HG03469 (cell line): ENCODE measurements around the gene SERINC5.
A peak's percentile ranks its signal among the peaks of the same experiment; 100 is the strongest.
"Not testable (repeated sequence)": the region's sequence is repeated elsewhere in the genome, so short reads cannot be mapped to it uniquely, and the experiment has no call there.

Source experiments
- ATAC-seq: cut with Tn5 transposase; IDR thresholded peaks from one replicate; pipeline ENCODE4 v1.9.1; 2021; ENCODE audit warnings: mild to moderate bottlenecking, moderate library complexity, moderate number of reproducible peaks; ENCODE audit not compliant: unreplicated experiment

SERINC5 gene

DNA sequence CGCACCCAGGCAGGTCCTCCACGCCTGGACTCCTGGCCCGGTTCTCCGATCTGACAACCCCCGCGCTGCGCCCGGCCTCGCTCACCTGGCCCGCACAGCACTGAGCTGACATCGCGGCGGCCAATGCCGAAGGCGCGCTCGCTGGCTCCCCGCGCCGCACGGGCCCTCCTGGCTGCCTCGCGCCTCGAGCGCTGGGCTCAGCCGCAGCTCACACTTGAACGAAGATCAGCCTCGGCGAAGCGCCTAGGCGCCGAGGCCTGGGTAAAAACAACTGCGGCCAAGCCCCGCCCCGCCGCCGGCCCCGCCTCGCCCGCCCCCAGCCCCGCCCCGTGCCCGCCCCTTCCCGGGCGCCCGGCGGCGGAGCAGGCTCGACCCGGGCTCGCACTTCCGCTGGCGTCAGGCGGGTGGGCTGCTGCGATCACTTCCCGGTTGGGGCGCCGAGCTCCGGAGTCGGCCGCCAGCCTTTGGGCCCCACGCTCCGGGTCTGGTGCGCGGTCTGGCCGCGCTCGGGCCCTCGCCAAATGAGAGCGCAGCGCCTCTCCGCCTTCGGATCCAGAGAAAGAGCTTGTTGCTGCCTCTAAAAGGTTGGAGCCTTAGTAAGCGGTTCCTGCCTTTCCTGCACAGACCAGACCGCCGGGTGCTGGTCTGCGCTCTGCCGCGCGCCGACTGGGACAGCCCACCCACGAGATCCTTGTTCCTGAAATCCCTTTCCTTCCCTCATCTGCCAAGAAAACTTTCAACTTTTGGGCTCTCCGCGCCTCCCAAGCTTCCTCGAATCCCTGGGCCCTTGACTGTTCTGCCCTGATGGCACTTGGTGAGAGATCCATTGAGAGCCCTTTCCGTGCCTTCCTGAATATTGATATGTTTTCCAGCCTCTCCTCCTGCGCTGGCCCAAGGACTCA lies at the start of gene SERINC5:
Gene SERINC5, minus strand, starts transcription at position 238 of the 902 bp plus-strand sequence. Its CDS starts 126 bp downstream, at position 112.
- peak; percentile 48 for ATAC-seq

DNA sequence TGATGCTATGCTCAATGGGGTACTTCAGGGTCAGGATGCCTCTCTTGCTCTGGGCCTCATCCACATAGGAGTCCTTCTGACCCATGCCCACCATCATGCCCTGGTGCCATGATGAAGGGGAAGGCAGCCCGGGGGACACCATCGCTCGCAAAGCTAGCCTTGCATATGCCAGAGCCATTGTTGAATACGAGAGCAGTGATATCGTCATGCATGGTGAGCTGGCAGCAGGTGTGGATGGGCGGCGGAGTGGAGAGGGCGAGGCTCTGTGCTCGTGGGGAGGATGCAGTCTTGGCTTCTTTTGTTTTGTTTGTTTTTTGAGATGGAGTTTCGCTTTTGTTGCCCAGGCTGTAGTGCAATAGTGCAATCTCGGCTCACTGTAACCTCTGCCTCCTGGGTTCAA lies 46.8 kb upstream of the SERINC5 start:
- ATAC-seq, result no peak

DNA sequence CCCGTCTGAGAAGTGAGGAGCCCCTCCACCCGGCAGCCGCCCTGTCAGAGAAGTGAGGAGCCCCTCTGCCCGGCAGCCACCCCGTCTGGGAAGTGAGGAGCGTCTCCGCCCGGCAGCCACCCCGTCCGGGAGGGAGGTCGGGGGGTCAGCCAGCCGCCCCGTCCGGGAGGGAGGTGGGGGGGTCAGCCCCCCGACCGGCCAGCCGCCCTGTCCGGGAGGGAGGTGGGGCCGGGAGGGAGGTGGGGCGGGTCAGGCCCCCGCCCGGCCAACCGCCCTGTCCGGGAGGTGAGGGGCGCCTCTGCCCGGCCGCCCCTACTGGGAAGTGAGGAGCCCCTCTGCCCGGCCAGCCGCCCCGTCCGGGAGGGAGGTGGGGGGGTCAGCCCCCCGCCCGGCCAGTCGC lies 45.5 kb upstream of the SERINC5 start:
- not testable (repeated sequence) for ATAC-seq

DNA sequence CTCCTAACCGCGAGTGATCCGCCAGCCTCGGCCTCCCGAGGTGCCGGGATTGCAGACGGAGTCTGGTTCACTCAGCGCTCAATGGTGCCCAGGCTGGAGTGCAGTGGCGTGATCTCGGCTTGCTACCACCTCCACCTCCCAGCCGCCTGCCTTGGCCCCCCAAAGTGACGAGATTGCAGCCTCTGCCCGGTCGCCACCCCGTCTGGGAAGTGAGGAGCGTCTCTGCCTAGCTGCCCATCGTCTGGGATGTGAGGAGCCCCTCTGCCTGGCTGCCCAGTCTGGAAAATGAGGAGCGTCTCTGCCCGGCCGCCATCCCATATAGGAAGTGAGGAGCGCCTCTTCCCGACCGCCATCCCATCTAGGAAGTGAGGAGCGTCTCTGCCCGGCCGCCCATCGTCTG lies 44.9 kb upstream of the SERINC5 start:
- ATAC-seq, result not testable (repeated sequence)

DNA sequence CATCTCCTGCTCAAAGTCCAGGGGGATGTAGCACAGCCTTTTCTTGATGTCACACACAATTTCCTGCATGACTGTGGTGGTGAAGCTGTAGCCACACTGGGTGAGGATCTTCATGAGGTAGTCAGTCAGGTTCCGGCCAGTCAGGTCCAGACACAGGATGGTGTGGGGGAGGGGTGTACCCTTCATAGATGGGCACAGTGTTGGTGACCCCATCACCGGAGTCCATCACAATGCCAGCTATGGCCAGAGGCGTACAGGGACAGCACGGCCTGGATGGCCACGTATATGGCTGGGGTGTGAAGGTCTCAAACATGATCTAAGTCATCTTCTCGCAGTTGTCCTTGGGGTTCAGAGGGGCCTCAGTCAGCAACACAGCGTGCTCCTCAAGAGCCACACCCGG lies 44.3 kb upstream of the SERINC5 start:
- ATAC-seq, result no peak

DNA sequence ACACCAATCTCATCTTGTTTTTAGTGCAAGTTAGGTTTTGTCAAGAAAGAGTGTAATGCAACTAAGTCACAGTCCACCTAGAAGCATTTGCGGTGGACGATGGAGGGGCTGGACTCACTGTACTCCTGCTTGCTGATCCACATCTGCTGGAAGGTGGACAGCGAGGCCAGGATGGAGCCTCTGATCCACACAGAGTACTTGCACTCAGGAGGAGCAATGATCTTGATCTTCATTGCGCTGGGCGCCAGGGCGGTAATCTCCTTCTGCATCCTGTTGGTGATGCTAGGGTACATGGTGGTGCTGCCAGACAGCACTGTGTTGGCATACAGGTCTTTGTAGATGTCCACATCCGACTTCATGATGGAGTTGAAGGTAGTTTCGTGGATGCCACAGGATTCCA lies 43.8 kb upstream of the SERINC5 start:
- ATAC-seq, result no peak

DNA sequence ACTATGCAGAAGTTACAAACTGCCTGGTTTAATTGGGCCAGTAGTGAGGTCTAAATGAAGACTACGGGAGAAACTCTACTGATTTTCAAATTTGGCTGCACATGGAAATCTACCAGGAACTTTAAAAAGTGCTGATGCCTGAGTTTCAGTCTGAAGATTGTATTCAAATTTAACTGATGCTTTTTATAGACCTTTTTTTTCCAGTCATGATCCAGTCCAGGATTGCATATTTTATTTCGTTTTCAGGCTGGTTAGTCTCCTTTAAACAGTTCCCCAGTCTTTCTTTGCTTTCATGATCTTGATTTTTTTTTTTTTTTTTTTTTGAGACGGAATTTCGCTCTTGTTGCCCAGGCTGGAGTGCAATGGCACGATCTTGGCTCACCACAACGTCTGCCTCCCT lies 40.3 kb upstream of the SERINC5 start:
- ATAC-seq, result no peak

DNA sequence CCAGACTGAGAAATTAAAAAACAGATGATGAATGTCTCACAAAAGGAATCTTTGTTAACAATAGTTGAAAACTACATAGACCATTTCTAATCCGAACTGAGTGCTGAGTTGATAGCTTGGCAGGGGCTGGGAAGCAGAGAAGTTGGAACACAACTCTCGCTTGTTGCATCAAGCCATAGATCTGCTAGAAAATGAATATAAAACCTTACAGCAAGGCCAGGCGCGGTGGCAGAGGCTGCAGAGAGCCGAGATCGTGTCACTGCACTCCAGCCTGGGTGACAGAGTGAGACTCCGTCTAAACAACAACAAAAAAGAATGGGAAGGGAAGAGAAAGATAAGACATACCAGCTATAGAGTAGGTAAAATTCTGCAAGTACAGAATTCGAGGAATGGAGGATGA lies 35.9 kb upstream of the SERINC5 start:
- no peak for ATAC-seq

DNA sequence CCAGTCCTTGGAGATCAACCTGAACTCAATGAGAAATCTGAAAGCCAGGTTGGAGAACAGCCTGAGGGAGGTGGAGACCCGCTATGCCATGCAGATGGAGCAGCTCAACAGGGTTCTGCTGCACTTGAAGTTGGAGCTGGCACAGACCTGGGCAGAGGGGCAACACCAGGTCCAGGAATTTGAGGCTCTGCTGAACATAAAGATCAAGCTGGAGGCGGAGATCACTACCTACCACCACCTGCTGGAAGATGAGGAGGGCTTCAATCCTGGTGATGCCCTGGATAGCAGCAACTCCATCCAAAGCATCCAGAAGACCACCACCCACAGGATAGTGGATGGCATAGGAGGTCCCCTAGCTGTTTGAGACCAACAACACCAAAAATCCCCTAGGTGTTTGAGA lies 33.5 kb upstream of the SERINC5 start:
- no peak for ATAC-seq

DNA sequence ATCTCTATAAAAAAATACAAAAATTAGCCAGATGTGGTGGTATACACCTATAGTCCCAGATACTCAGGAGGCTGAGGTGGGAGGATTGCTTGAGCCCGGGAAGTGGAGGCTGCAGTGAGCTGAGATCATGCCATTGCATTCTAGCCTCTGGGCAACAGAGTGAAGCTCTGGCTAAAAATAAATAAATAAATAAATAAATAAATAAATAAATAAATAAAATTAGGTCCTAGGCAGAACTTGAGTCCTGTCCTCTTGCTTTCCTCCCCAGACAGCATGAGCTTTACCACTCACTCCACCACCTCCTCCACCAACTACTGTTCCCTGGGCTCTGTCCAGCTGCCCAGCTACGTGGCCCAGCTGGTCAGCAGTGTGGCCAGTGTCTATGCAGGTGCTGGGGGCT lies 32.3 kb upstream of the SERINC5 start:
- no peak for ATAC-seq

DNA sequence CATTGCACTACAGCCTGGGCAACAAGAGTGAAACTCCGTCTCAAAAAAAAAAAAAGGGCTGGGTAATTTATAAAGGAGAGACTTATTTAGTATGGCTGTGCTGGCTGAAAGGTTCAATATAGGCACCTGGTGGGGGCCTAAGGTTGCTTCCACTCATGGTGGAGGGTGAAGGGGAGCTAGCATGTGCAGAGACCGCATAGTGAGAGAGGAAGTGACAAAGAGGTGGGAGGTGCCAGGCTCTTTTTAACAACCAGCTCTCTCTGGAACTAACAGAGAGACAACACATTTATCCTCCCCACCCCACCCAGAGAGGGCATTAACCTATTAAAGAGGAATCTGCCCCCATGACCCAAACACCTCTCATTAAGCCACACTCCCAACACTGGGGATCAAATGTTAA lies 28.9 kb upstream of the SERINC5 start:
- ATAC-seq, result no peak

DNA sequence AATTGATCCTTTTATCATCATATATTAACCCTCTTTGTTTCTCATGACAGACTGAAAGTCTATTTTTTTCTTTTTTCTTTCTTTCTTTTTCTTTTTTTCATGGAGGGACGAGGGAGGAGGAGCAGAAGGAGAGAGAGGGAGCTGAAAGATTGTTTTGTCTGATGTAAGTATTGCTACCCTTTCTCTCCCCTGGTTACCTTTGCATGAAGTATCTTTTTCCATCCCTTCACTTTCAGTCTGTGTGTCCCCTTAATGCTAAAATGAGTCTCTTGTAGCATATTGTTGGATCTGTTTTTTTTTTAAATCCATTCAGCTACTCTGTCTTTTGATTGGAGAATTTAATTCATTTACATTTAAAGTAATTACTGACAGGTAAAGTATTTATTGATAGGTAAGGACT lies 27.5 kb upstream of the SERINC5 start:
- ATAC-seq, result no peak

DNA sequence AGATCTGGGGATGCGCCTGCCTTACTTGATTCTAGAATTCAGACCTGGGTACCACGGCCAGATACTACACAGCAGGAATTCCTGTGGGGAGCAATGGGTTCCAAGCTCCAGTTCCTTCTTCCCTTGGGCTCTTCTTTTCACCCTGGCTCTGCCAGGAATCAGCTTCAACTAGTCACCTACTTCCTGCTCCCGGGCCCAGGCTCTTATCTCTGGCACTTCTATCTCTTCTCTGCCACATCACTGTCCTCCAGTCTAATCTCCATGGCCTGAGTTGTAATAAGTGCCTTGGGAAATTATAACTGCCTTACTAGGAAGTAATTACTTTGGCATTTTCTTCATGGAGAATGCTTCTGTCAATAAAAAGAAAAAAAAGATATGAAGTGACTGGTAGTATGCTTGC lies 26.2 kb upstream of the SERINC5 start:
- ATAC-seq, result no peak

DNA sequence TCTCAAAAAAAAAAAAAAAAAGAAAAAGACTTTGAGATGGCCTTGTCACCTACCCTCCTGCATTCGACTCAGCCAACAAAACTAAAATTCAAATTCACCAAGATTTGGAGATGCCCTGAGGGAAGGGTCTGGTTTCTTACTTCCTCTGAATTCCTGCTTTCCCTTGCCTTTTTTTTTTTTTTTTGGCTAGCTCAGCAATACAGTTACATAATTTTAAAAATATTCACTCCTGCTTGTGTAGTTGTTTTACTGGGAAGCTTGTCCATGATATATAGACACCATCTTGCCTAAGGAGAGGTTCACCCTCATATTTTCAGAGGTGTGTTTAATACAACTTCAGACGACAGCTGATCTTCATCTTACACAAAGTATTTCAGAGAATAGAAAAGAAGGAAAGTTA lies 21.3 kb upstream of the SERINC5 start:
- ATAC-seq, result no peak

DNA sequence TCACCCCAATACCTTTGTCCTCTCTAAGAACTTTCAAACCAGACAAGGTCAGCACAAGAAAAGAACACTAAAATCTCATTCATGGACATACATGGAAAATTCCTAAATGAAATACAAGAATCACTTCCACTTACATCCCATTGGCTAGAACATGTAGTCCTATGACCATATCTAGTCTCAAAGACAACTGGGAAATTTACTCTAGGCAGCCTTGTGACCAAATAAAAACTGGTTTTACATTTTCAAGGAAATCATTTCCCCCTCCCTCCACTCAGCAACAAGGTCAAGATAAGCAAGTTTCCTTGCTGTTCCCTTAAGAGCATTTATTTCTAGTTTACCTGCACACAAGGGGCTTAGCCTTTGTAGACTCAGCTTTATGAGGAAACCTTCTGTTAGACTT lies 20.3 kb upstream of the SERINC5 start:
- no peak for ATAC-seq

DNA sequence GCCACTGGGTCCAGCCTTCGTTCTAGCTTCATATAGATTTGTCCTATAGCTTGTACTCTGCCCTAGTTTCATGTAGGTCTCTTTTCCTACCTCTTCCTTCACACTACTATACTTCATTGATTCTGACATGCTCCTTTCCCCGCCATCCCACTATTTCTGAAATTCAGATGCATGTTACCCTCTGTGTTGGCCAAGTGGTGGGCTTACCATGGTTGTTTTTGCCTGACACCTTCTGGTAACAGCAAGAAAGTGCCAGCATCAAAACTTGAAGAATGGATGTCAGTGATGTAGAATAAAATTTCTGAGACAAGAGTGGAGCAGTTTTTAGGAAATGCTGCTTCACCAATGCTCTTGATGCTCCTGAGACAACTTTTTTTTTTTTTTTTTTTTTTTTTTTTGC lies 19.5 kb upstream of the SERINC5 start:
- no peak for ATAC-seq

DNA sequence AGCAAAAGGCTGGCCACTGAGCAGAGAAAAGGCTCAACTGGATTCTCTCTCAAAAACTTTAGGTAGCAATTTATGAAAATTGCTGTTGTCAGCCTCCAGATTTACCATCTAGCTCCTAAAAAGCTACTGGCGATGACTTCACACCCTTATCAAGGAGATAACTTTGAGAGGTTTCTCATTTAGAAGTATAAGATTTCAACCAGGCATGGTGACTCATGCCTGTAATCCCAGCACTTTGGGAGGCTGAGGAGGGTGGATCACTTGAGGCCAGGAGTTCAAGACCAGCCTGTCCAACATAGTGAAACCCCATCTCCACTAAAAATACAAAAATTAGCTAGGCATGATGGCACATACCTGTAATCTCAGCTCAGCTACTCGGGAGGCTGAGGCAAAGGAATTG lies 14.7 kb upstream of the SERINC5 start:
- ATAC-seq, result not testable (repeated sequence)

DNA sequence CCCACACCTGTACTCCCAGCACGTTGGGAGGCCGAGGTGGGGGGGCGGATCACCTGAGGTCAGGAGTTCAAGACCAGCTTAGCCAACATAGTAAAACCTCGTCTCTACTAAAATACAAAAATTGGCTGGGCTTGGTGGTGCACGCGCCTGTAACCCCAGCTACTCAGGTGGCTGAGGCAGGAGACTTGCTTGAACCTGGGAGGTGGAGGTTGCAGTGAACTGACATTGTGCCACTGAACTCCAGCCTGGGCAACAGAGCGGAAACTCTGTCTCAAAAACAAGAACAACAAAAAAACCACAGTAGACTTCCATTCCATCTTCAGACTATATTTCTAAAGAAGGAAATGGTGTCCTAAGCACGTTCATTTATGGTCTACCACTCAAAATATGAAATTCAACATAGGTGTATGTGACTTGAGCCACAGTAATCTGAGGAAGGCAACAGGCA lies 14.2 kb upstream of the SERINC5 start:
- no peak for ATAC-seq

DNA sequence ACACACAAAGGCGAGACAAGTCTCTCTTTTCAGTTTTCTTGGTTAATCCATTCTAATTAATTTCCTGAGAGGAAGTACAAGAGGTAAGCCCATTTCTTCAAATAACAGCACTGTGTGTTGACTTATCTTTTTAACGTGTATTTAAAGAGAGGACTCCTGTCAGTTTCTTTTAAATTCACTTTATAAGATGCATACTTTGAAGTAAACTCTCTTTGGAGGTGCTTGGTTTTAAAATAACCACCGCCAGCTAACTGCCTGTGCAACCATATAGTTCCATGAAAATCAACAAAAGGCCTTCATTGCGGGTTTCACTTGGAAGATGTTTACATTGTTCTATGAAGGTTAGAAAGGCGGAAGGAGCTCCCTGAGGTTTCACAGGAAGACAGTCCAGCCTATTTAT lies 13.1 kb upstream of the SERINC5 start:
- no peak for ATAC-seq

DNA sequence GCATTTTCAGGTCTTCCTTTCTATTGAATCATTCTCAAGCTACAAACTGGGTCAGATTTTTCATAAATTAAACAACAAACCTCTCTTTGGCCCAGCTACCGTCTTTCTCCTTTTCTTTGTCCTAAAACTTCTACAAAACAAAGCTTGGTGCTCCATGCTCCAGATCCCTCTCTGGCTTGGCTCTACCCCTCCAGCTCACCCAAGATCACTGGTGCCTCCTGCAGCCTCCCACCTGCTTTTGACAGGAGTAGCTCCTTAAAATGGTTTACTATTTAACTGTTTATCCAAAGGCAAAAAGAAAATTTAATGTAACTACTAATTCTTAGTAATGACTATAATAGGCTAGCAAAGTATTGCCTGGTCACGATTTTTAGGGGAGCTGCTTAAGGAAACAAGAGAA lies 10.7 kb upstream of the SERINC5 start:
- ATAC-seq, result no peak

DNA sequence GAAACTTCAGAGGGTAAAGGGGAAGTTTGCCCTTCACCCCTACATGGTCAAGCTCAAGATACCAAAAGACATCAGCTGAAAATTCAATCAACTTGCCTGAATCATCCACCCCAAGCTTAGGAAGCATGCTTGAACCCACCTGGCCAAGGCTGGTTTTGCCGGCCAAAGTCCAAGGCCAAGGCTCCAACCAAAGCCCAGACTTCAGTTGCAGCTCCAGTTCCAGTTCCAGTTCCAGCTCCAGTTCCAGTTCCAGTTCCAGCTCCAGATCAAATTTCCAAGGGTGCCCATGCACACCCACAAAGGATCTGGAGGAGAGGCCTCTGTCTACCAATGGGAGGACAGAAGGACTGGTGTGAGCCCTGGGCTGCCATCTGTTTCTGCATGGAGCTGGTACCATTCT lies 4.6 kb upstream of the SERINC5 start:
- no peak for ATAC-seq

DNA sequence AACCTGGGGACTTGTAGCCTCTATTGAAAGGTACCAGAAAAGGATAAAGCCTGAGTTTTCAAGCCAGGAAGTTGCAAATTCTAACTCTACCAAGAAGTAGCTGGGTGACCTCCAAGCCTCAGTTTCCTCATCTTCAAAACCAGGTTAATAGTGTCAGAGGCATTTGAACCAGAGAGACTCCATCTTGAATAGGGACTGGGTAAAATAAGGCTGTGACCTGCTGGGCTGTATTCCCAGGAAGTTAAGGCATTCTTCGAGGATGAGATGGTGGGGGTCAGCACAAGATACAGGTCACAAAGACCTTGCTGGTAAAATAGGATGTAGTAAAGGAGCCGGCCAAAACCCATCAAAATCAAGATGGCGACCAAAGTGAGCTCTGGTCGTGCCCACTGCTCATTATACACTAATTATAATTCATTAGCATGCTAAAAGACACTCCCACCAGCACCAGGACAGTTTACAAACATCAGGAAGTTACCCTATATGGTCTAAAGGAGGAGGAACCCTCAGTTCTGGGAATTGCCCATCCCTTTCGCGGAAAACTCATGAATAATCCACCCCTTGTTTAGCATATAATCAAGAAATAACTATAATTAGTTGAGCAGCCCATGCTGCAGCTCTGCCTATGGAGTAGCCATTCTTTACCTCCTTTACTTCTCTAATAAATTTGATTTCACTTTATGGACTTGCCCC lies 3.8 kb upstream of the SERINC5 start:
- ATAC-seq, result no peak
